A375 (cell line): ENCODE results near the gene IDS. TPM values are rescaled to one million over a fixed set of nuclear protein-coding genes. Genes with fewer than 3 reads are reported as not detected.

Source experiments
- total RNA-seq: library from RNA; depleted of rRNA; stranded (reverse); fragments of >200 nt; shearing (Covaris generic); gene quantifications from 2 replicates; pipeline ENCODE4 v1.2.3, GENCODE V29; 2014; rRNA removed

Gene IDS, protein sequence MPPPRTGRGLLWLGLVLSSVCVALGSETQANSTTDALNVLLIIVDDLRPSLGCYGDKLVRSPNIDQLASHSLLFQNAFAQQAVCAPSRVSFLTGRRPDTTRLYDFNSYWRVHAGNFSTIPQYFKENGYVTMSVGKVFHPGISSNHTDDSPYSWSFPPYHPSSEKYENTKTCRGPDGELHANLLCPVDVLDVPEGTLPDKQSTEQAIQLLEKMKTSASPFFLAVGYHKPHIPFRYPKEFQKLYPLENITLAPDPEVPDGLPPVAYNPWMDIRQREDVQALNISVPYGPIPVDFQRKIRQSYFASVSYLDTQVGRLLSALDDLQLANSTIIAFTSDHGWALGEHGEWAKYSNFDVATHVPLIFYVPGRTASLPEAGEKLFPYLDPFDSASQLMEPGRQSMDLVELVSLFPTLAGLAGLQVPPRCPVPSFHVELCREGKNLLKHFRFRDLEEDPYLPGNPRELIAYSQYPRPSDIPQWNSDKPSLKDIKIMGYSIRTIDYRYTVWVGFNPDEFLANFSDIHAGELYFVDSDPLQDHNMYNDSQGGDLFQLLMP
- total RNA-seq = 20.6 and 23.0 TPM in 2 replicates

DNA sequence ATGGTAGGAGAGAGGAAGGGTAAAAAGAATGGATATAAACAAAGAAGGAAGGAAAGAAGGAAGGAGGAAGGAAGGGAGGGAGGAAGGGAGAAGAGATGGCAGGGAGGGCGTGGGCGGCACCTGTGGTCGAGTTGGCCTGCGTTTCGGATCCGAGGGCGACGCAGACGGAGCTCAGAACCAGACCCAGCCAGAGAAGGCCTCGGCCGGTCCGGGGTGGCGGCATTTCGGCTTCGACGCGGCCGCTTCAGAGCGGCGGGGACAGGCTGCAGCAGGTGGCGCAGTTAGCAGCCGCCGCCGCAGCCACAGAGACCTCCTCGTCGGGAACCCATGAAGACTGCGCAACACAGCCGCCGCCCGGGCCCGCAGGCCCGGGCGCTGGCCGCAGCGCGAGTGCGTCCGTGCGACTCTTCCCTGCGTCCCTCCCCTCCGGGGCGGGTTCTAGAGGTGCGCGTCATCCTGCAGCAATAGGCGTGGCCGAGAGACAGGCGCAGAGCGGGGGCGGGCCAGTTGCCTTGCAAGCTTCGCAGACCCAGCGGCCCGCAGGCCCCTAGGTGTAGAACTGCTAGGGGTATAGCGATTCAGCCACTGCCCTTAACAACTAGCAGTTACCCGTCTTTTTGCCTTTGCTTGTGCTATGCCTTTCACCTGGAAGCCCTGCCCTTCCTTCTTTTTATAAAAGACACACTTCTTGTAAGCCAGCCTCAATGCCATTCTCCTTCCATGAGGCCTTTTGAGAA is at the start of gene IDS:
Gene IDS (minus strand): TSS at position 392 of the 737 bp plus-strand sequence. CDS start 169 bp downstream, at position 223.

DNA sequence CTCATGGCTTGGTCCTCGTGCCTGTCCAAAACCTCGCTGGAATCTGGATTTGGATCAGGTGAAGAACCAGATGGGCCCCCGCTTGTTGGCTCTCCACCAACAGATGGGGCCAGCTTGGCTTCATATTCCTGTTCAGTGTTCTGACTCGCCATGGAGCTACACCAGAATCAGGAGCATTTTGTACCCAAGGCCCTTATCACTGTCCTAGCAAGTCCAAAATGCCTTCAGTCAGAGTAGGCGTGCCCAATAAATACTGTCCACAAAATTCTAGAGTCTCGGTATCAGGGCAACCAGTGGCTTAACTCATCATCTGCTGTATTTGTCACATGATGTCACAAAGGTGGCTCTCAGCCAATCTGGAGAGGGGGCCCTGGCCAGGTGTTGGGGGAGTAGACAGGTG is 44.6 kb upstream of the IDS start, which contains the start of gene HSFX3:
Gene HSFX3 (minus strand): TSS at position 224 of the 400 bp plus-strand sequence. CDS start 72 bp downstream, at position 152.

DNA sequence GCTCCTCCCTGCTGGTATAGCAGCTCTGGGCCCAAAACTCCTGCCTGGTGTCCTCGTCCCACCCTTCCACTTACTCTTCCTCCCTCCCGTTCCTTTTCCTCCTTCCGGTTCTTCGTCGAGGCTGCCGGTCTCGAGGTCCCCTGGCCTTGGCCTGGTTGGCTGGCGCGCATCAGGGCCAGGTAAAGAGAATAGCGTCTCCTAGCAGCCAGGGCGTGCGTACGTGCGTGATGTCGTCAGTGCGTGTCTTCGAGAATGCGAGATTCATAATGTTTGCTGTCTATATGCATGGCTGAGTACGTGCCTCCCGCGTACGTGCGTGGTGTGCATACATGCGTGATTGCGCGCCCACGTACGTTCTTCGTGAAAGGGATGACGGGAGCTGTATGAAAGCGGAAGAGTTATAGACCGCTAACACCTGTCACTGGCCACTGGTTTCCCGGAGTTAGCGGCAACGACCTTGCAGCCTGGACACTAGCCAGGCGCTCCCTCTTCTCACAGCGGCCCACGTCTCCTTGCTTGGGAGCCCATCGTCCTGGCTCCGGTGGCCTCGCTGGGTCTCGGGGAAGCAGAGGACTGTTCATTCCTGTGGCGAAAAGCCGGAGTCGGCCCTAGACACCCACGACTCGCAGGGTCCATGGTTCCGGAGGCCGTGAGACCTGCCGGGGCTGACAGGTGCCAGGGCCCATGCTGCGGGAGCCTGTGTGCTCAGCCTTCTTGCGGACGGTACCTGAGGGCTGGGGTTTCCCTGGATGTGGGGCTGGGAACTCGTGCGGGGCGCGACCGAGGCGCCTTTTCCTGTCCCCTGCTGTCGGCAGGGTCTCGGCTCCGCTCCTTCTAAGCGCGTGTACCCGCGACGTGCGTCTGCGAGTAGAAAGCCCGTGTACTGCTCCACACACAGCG is 35.8 kb upstream of the IDS start, which contains the start of gene EOLA1:
Gene EOLA1 (plus strand): TSS at position 392 of the 900 bp plus-strand sequence. CDS start 4,619 bp downstream, outside the sequence.

Other genes starting within 250 kb of the IDS start
- gene EOLA1, start 35.7 kb upstream of the IDS start, total RNA-seq = 11.5 and 17.2 TPM in 2 replicates
- not detected in 2 replicates for gene HSFX3, start 44.6 kb upstream of the IDS start, total RNA-seq
- gene MAGEA9B, start 82.2 kb upstream of the IDS start, total RNA-seq = not detected in 2 replicates
- not detected in 2 replicates for gene HSFX2, start 90.0 kb upstream of the IDS start, total RNA-seq
- gene TMEM185A, start 126.5 kb upstream of the IDS start, total RNA-seq = 6.5 and 8.3 TPM in 2 replicates
- gene MAGEA11, start 206.8 kb upstream of the IDS start, total RNA-seq = 34.9 and 38.3 TPM in 2 replicates